ENCODE results near the gene NDST3. TPM values are rescaled to one million over a fixed set of nuclear protein-coding genes. Genes with fewer than 3 reads are reported as not detected.

The NDST3 gene
- polyA plus RNA-seq, 1 of the 3 experiments (the other 2 are of a cell fraction) = 1.2 TPM

DNA sequence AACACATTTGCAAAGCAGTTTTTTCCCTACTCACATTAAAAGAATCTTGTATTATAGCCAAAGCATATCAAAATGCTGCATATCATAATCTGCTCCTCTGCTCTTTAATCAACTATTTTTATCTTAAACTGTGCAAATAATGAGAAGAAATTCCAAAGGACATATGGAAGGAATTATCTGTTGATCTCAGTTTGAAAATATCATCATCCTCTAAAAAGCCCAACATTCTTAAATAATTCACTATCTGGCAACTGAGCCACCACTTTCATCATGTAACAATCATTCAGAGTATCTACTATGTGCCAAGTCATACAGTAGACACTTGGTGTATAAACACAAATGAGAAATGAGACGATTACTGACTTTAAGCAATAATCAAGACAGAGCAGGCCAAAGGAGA is 255.5 kb downstream of the NDST3 start:
- no peaks in the 10 kb centered on the region for H3K27me3 ChIP-seq (ENCODE audit: insufficient read depth)
- no peaks in the 10 kb centered on the region; the same call in none of the 2 replicates for H3K79me2 ChIP-seq (ENCODE audit: insufficient read depth)
- no peaks in the 10 kb centered on the region for H4K20me1 ChIP-seq (ENCODE audit: insufficient read depth)
- DNase-seq = no peak
- ChIA-PET POLR2A (no interaction called here), CTCF (interaction anchor here (1.3 to 1.4 kb wide), 3 partner anchors 11 to 134 kb away, joined by 3 to 4 read pairs (median 3); no protein-coding TSS in a partner anchor)
- peak overlapping the region; percentile 86 to 87; a peak in 3 of 4 replicates for H3K27ac ChIP-seq (ENCODE audit: low read depth in 2 of 2, low read length in 1 of 2)
- H3K9me3 ChIP-seq = no peaks in the 10 kb centered on the region
- H3K4me1 ChIP-seq (ENCODE audit: control insufficient read depth in 1 of 2, insufficient read depth in 2 of 2, low read depth in 1 of 2, low read length in 1 of 2) = peaks cover 0 to 38% of the 10 kb centered on the region in 2 experiments; a peak in 3 of 4 replicates
- peaks cover 49% of the 10 kb centered on the region for H3F3A ChIP-seq (replicated peaks; ENCODE audit: insufficient read depth)
- peak overlapping the region; percentile 23; the same call in 1 of the 2 replicates for H3K9ac ChIP-seq
- peak overlapping the region; percentile 47; the same call in 1 of the 2 replicates for H3K4me2 ChIP-seq
- H3K9me2 ChIP-seq = no peaks in the 10 kb centered on the region; the same call in 1 of the 2 replicates
- 10% methylated on average over 1 of the region's 1 CpG for WGBS (ENCODE audit: low lambda C conversion rate)
- no peak overlapping the region for H2AFZ ChIP-seq (ENCODE audit: low read depth)
- H3K4me3 ChIP-seq (ENCODE audit: low read depth in 2 of 2, low read length in 1 of 2) = no peak overlapping the region
- H3K36me3 ChIP-seq (replicated peaks in 1 of 2; ENCODE audit: control insufficient read depth in 1 of 2, insufficient read depth in 2 of 2, low read length in 1 of 2) = peaks cover 13 to 15% of the 10 kb centered on the region in 2 experiments
- TF ChIP-seq USF2 (IDR thresholded peaks at IDR 0.05; ENCODE audit: borderline replicate concordance, low read depth, low read length) (no peak), RFX5 (IDR thresholded peaks at IDR 0.05; ENCODE audit: low read length) (no peak), GATA2 (CRISPR knock-in tag; IDR thresholded peaks at IDR 0.05) (no peak), EZH2phosphoT487 (IDR thresholded peaks at IDR 0.05; ENCODE audit: borderline replicate concordance, low read depth) (no peak), USF1 (IDR thresholded peaks at IDR 0.05; ENCODE audit: borderline replicate concordance, low read depth) (no peak), CHD2 (IDR thresholded peaks at IDR 0.05; ENCODE audit: low read length, partially characterized antibody) (no peak), TAF1 (IDR thresholded peaks at IDR 0.05; ENCODE audit: borderline replicate concordance, low read depth, low read length) (no peak; the same call in 1 of the 2 replicates), GABPA (IDR thresholded peaks at IDR 0.05; ENCODE audit: low read depth) (0 out of 2 replicates have a peak, but pooled peaks have one; percentile 9), RXRA (IDR thresholded peaks at IDR 0.05; ENCODE audit: borderline replicate concordance, low read depth) (peak; percentile 80), YY1 (IDR thresholded peaks at IDR 0.05; ENCODE audit: low read depth) (no peak), TEAD4 (IDR thresholded peaks at IDR 0.05; ENCODE audit: borderline replicate concordance, insufficient read depth) (peak; percentile 97), ZBTB33 (IDR thresholded peaks at IDR 0.05; ENCODE audit: borderline replicate concordance, low read depth) (peak; percentile 88; the same call in 1 of the 2 replicates), NFIC (IDR thresholded peaks at IDR 0.05; ENCODE audit: borderline replicate concordance) (peak; percentile 98), EP300 (IDR thresholded peaks at IDR 0.05; ENCODE audit: borderline replicate concordance in 1 of 2, low read depth in 1 of 2, low read length in 1 of 2) (peak; percentile 49 to 98; a peak in 3 of 4 replicates), FOXM1 (IDR thresholded peaks at IDR 0.05; ENCODE audit: low read depth) (peak; percentile 92), TCF12 (IDR thresholded peaks at IDR 0.05) (peak; percentile 99), POLR2AphosphoS5 (IDR thresholded peaks at IDR 0.05; ENCODE audit: low read depth, low read length) (peak; percentile 70), JUND (IDR thresholded peaks at IDR 0.05) (peak; percentile 95), CTCF (IDR thresholded peaks at IDR 0.05) (no peak), MEF2A (IDR thresholded peaks at IDR 0.05; ENCODE audit: borderline replicate concordance, low read depth) (peak; percentile 93), IRF3 (IDR thresholded peaks at IDR 0.05; ENCODE audit: low read depth, low read length) (no peak), ELF1 (IDR thresholded peaks at IDR 0.05) (no peak), SIN3A (IDR thresholded peaks at IDR 0.05; ENCODE audit: borderline replicate concordance, low read depth, low read length) (no peak), FOSL2 (IDR thresholded peaks at IDR 0.05; ENCODE audit: borderline replicate concordance, low read depth) (peak; percentile 84), FOXJ3 (CRISPR knock-in tag; IDR thresholded peaks at IDR 0.05) (no peak), NRF1 (IDR thresholded peaks at IDR 0.05; ENCODE audit: low read depth, low read length) (no peak), SMC3 (IDR thresholded peaks at IDR 0.05; ENCODE audit: low read depth, low read length) (no peak), RCOR1 (IDR thresholded peaks at IDR 0.05; ENCODE audit: low read length) (no peak), MAX (IDR thresholded peaks at IDR 0.05; ENCODE audit: low read depth) (no peak)

Data from SK-N-SH (cell line).